Fibroblast of lung (primary cell): Measurements from ENCODE around the gene GGT1.

Experiments
- EZH2 ChIP-seq: IDR thresholded peaks from 2 replicates; pipeline ENCODE4 v1.5.1; 2012; ENCODE audit warnings: low read length, control low read depth, mild to moderate bottlenecking; ENCODE audit errors: missing control alignments
- TF ChIP-seq, protein P1 (sequence below), 2 donors: IDR thresholded peaks in 1 of 2; conservative IDR thresholded peaks in 1 of 2; 1 replicate in 1 of 2; 2 replicates in 1 of 2; pipeline ENCODE4 v1.5.1; 2011 to 2012; ENCODE audit warnings: low read length in 2 of 2, control low read depth in 1 of 2, inconsistent platforms in 1 of 2, low read depth in 1 of 2, mild to moderate bottlenecking in 1 of 2

DNA sequence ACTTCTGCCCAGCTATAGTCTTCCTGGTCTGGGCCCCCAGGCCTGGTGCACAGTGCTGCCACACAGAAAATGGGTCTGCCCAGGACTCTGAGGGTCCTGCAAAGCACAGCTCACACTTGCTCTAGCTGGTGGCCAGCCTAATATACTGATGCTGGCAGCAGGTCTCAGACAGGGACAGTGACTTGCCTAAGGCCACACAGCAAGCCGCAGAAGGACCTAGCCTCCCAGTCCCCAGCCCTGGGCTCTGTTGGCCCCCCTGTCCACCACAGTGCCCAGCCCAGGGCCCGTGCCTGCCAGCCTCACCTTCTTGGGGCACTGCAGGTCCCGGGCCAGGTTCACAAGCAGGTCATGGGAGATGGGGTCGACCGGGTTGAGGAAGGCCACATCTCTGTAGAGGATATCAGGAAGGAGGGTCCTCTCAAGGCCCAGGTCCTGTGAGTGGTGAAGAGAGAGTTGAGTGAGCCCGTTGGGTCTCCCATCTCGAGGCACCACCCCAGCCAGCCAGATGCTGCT lies 13.4 kb upstream of the GGT1 start:
- TF ChIP-seq EZH2 = no peak
- TF ChIP-seq, protein P1, sequence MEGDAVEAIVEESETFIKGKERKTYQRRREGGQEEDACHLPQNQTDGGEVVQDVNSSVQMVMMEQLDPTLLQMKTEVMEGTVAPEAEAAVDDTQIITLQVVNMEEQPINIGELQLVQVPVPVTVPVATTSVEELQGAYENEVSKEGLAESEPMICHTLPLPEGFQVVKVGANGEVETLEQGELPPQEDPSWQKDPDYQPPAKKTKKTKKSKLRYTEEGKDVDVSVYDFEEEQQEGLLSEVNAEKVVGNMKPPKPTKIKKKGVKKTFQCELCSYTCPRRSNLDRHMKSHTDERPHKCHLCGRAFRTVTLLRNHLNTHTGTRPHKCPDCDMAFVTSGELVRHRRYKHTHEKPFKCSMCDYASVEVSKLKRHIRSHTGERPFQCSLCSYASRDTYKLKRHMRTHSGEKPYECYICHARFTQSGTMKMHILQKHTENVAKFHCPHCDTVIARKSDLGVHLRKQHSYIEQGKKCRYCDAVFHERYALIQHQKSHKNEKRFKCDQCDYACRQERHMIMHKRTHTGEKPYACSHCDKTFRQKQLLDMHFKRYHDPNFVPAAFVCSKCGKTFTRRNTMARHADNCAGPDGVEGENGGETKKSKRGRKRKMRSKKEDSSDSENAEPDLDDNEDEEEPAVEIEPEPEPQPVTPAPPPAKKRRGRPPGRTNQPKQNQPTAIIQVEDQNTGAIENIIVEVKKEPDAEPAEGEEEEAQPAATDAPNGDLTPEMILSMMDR (conservative IDR thresholded peaks at IDR 0.05 in 1 of 2, IDR thresholded peaks at IDR 0.05 in 1 of 2; ENCODE audit: low read depth in 1 of 2, low read length in 2 of 2) = no peak
